Caco-2 (cell line): ENCODE measurements around the gene FBXW7. TPM values are rescaled to one million over a fixed set of nuclear protein-coding genes. Genes with fewer than 3 reads are reported as not detected.
A peak's percentile ranks its signal among the peaks of the same experiment; 100 is the strongest.

ENCODE experiments used
- BruUV-seq: library from RNA; stranded (reverse); fragments of 400-500 nt; replicated peaks from 2 replicates; lab custom pipeline; 2021; lab: Mats Ljungman, UMichigan
- CTCF ChIA-PET: fragments of 300-600 bp; sonication (Branson Sonifier 250); formaldehyde crosslinking; loops from one replicate; lab custom pipeline; 2022; ENCODE audit warnings: antibody characterized with exemption; lab: Charles Lee
- POLR2A ChIA-PET: fragments of 300-600 bp; sonication (Branson Sonifier 250); formaldehyde crosslinking; loops from one replicate; lab custom pipeline; 2022; ENCODE audit warnings: antibody characterized with exemption; lab: Charles Lee
- DNase-seq, 2 experiments: peaks; one replicate each; pipeline versions ENCODE4 v3.0.0 to v3.0.0-alpha.2; 2020 to 2022
- H3K27me3 ChIP-seq: replicated peaks from 2 replicates; pipeline ENCODE4 v1.6.0; 2011; ENCODE audit warnings: low read length; ENCODE audit not compliant: control insufficient read depth, insufficient read depth
- H3K36me3 ChIP-seq: 2 replicates; pipeline ENCODE4 v1.5.1; 2011; ENCODE audit warnings: low read length; ENCODE audit not compliant: control insufficient read depth, insufficient read depth
- H3K4me1 ChIP-seq: fragments of 250-450 bp; sonication (Bioruptor Pico); 2 replicates; pipeline ENCODE4 v1.5.1; 2020; ENCODE audit warnings: mild to moderate bottlenecking
- H3K4me3 ChIP-seq: 2 replicates; pipeline ENCODE4 v1.5.1; 2011; ENCODE audit warnings: low read depth, mild to moderate bottlenecking, control low read depth, low read length
- H3K9me3 ChIP-seq: fragments of 250-450 bp; sonication (Bioruptor Pico); 2 replicates; pipeline ENCODE4 v1.5.1; 2020; ENCODE audit warnings: mild to moderate bottlenecking, moderate library complexity
- H3K27ac Mint-ChIP-seq: one replicate; pipeline ENCODE4 v1.8.0; 2022; ENCODE audit warnings: mixed read lengths; ENCODE audit not compliant: unreplicated experiment
- H3K27me3 Mint-ChIP-seq: one replicate; pipeline ENCODE4 v1.8.0; 2022; ENCODE audit warnings: mixed read lengths; ENCODE audit not compliant: insufficient read depth, unreplicated experiment
- H3K36me3 Mint-ChIP-seq: one replicate; pipeline ENCODE4 v1.8.0; 2022; ENCODE audit warnings: mild to moderate bottlenecking, mixed read lengths; ENCODE audit not compliant: insufficient read depth, unreplicated experiment
- H3K4me1 Mint-ChIP-seq: one replicate; pipeline ENCODE4 v1.8.0; 2022; ENCODE audit warnings: low read depth, mixed read lengths; ENCODE audit not compliant: unreplicated experiment
- H3K4me3 Mint-ChIP-seq: one replicate; pipeline ENCODE4 v1.8.0; 2022; ENCODE audit warnings: mild to moderate bottlenecking, moderate library complexity, mixed read lengths; ENCODE audit not compliant: unreplicated experiment
- H3K9me3 Mint-ChIP-seq: one replicate; pipeline ENCODE4 v1.8.0; 2022; ENCODE audit warnings: mixed read lengths; ENCODE audit not compliant: unreplicated experiment
- CTCF ChIP-seq, 2 experiments: fragments of 200-600 bp in 1 of 2; IDR thresholded peaks; 1 replicate in 1 of 2; 2 replicates in 1 of 2; pipeline versions ENCODE4 v1.5.1 to v1.8.0; 2011 to 2022; ENCODE audit warnings: antibody characterized with exemption in 1 of 2, control low read depth in 1 of 2, inconsistent platforms in 1 of 2, low read depth in 1 of 2, low read length in 1 of 2, mild to moderate bottlenecking in 1 of 2, moderate library complexity in 1 of 2; ENCODE audit not compliant: insufficient read depth in 1 of 2, severe bottlenecking in 1 of 2, unreplicated experiment in 1 of 2
- intact Hi-C: fragments of 100-400 bp; cut with micrococcal nuclease; formaldehyde crosslinking; loops from one replicate; pipeline ENCODE4 v1.10.0; 2022; ENCODE audit not compliant: unreplicated experiment
- total RNA-seq: library from RNA; stranded (reverse); gene quantifications from 2 replicates; pipeline ENCODE4 v1.2.3, GENCODE V29; 2022

The FBXW7 gene
- total RNA-seq, 1 experiment from 2014 or later: 34.1 TPM

GRCh38 chr4:152573861-152574260, 38.0 kb upstream of the FBXW7 start:
- intact Hi-C loops: loop anchor here (5.0 kb wide), 1 partner anchor 37 kb away; the partner anchor contains the start of gene FBXW7
- H3K36me3 Mint-ChIP-seq: no peaks in the 10 kb centered on the region
- no TSS peak for BruUV-seq

GRCh38 chr4:152572417-152573086, 36.7 kb upstream of the FBXW7 start:
- no peak for TF ChIP-seq CTCF (IDR thresholded peaks at IDR 0.05; ENCODE audit: insufficient read depth in 1 of 2, low read depth in 1 of 2, low read length in 1 of 2, severe bottlenecking in 1 of 2, unreplicated experiment in 1 of 2)
- no peaks in the 10 kb centered on the region for H3K36me3 ChIP-seq
- ChIA-PET POLR2A (no interaction called here), CTCF (no interaction called here)
- intact Hi-C loops: loop anchor here (5.0 kb wide), 1 partner anchor 35 kb away; the partner anchor contains the start of gene FBXW7
- Mint-ChIP-seq H3K9me3 (peaks cover 10% of the 10 kb centered on the region), H3K4me3 (peak overlapping the region; percentile 65), H3K4me1 (peaks cover 11% of the 10 kb centered on the region), H3K36me3 (no peaks in the 10 kb centered on the region), H3K27ac (peak overlapping the region; percentile 81), H3K27me3 (no peaks in the 10 kb centered on the region)
- no TSS peak for BruUV-seq
- H3K4me3 ChIP-seq: no peak overlapping the region
- H3K27me3 ChIP-seq: no peaks in the 10 kb centered on the region
- peaks cover 10% of the 10 kb centered on the region for H3K4me1 ChIP-seq
- DNase-seq: peak in 1 of 2 experiments; percentile 21
- no peaks in the 10 kb centered on the region for H3K9me3 ChIP-seq

More at GRCh38 chr4:152573861-152574260, 38.0 kb upstream of the FBXW7 start:
- H3K4me3 ChIP-seq: no peak overlapping the region
- no peaks in the 10 kb centered on the region for H3K27me3 ChIP-seq
- TF ChIP-seq CTCF (IDR thresholded peaks at IDR 0.05; ENCODE audit: insufficient read depth in 1 of 2, low read depth in 1 of 2, low read length in 1 of 2, severe bottlenecking in 1 of 2, unreplicated experiment in 1 of 2): no peak
- Mint-ChIP-seq H3K4me1 (peaks cover 20% of the 10 kb centered on the region), H3K9me3 (peaks cover 10% of the 10 kb centered on the region), H3K27ac (no peak overlapping the region), H3K4me3 (no peak overlapping the region), H3K27me3 (no peaks in the 10 kb centered on the region)
- peaks cover 20% of the 10 kb centered on the region for H3K4me1 ChIP-seq
- H3K9me3 ChIP-seq: no peaks in the 10 kb centered on the region
- DNase-seq: no peak
- POLR2A ChIA-PET: no interaction called here
- H3K36me3 ChIP-seq: no peaks in the 10 kb centered on the region
- CTCF ChIA-PET: no interaction called here

- TF ChIP-seq CTCF (IDR thresholded peaks at IDR 0.05; ENCODE audit: insufficient read depth in 1 of 2, low read depth in 1 of 2, low read length in 1 of 2, severe bottlenecking in 1 of 2, unreplicated experiment in 1 of 2): no peak
- Histone ChIP-seq H3K27me3 (no peaks in the 10 kb centered on the region), H3K4me1 (peaks cover 10% of the 10 kb centered on the region), H3K36me3 (no peaks in the 10 kb centered on the region), H3K4me3 (no peak overlapping the region), H3K9me3 (no peaks in the 10 kb centered on the region)
- Mint-ChIP-seq H3K9me3 (peaks cover 10% of the 10 kb centered on the region), H3K27me3 (no peaks in the 10 kb centered on the region), H3K36me3 (no peaks in the 10 kb centered on the region), H3K4me1 (peaks cover 11% of the 10 kb centered on the region), H3K27ac (no peak overlapping the region), H3K4me3 (no peak overlapping the region)
- ChIA-PET CTCF (no interaction called here), POLR2A (no interaction called here)
- intact Hi-C loops: loop anchor here (5.0 kb wide), 1 partner anchor 34 kb away; the partner anchor contains the start of gene FBXW7
- no peak for DNase-seq
- no TSS peak for BruUV-seq
Observed at GRCh38 chr4:152571770-152572169, 35.9 kb upstream of the FBXW7 start.
